Measurements from ENCODE around the gene CNIH1. TPM values are rescaled to one million over a fixed set of nuclear protein-coding genes. Genes with fewer than 3 reads are reported as not detected.
"Not testable (repeated sequence)": the region's sequence is repeated elsewhere in the genome, so short reads cannot be mapped to it uniquely, and the experiment has no call there.

CNIH1 gene
- total RNA-seq, 1 donor from 2014 or later: 43.5 TPM

DNA sequence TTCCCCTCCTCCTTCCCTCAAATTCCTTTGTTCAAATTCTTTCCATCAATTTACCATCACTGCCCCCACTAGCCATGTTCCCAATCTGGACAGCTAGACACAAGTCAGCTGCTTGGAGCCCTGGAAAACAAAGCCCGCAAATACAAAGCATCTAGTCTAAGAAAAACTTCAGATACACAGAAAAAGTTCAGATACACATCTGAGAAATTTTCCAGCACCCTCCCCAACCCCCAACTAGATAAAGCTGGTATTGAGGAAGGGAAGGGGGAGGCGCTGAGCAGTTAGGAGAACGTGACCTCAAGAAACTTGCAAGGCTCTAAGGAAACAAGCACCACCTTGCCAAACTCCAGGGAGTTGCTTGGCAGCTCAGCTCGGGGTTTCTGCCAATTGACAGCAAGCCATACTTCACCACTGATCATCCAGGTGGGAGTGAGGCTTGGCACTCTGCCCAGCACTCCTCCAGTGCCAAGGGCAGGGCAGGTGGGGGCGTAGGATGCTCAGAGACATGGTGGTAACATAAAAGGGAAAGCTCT lies 5.1 kb upstream of the CNIH1 start:
- intact Hi-C loops (cut with micrococcal nuclease): no loop called here
- Mint-ChIP-seq H3K4me3 (no peak overlapping the region), H3K4me1 (peaks cover 15% of the 10 kb centered on the region), H3K27me3 (peaks cover 13% of the 10 kb centered on the region), H3K36me3 (ENCODE audit: low read depth) (no peaks in the 10 kb centered on the region), H3K9me3 (no peaks in the 10 kb centered on the region), H3K27ac (no peak overlapping the region)
- CTCF ChIA-PET: interaction anchor here (0.7 to 1.6 kb wide), 2 partner anchors 10 to 13 kb away, joined by 3 read pairs; no protein-coding TSS in a partner anchor
- POLR2A ChIA-PET: interaction anchor here (0.6 kb wide), 1 partner anchor 594 kb away, joined by 5 read pairs; no protein-coding TSS in a partner anchor
- DNase-seq: no peak
- no peak for ATAC-seq (ENCODE audit: low read depth)
- TF ChIP-seq, protein P1, sequence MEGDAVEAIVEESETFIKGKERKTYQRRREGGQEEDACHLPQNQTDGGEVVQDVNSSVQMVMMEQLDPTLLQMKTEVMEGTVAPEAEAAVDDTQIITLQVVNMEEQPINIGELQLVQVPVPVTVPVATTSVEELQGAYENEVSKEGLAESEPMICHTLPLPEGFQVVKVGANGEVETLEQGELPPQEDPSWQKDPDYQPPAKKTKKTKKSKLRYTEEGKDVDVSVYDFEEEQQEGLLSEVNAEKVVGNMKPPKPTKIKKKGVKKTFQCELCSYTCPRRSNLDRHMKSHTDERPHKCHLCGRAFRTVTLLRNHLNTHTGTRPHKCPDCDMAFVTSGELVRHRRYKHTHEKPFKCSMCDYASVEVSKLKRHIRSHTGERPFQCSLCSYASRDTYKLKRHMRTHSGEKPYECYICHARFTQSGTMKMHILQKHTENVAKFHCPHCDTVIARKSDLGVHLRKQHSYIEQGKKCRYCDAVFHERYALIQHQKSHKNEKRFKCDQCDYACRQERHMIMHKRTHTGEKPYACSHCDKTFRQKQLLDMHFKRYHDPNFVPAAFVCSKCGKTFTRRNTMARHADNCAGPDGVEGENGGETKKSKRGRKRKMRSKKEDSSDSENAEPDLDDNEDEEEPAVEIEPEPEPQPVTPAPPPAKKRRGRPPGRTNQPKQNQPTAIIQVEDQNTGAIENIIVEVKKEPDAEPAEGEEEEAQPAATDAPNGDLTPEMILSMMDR (IDR thresholded peaks at IDR 0.05): no peak

DNA sequence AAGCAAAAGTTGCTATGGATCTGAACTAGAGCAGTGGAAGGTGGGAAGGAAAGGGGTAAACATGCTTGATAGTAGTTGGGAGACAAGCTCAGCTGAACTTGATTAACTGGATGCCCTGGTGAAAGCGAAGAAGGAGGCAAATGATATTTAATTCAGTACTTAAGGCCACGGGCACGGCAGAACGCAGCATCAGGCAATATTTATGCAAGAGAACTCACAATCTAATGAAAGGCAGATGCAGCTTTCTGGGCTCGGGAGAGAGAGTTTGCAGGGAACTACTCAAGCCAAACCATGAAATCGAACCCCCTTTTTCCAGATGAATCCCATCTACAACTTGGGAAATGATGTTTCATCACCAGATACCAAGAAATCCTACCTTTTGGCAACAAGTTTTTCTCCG lies 3.5 kb upstream of the CNIH1 start:
- Mint-ChIP-seq H3K27me3 (peaks cover 13% of the 10 kb centered on the region), H3K4me1 (peaks cover 19% of the 10 kb centered on the region), H3K9me3 (no peaks in the 10 kb centered on the region), H3K4me3 (no peak overlapping the region), H3K36me3 (ENCODE audit: low read depth) (peaks cover 2% of the 10 kb centered on the region), H3K27ac (no peak overlapping the region)
- TF ChIP-seq, protein P1 (IDR thresholded peaks at IDR 0.05): no peak
- ChIA-PET POLR2A (no interaction called here), CTCF (no interaction called here)
- ATAC-seq (ENCODE audit: low read depth) (no peak), DNase-seq (no peak)
- intact Hi-C loops (cut with micrococcal nuclease): loop anchor here (5.0 kb wide), 2 partner anchors 328 to 1673 kb away; partner anchors contain the start of gene PELI2

DNA sequence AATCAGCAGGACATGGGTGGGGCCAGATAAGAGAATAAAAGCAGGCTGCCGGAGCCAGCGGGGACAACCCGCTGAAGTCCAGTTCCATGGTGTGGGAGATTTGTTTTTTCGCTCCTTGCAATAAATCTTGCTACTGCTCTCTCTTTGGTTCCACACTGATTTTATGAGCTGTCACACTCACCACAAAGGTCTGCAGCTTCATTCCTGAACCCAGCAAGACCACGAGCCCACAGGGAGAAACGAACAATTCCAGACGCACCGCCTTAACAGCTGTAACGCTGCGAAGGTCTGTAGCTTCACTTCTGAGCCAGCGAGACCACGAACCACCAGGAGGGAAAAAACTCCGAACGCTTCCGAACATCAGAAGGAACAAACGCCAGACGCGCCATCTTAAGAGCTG lies 2.8 kb upstream of the CNIH1 start:
- DNase-seq (no peak), ATAC-seq (ENCODE audit: low read depth) (no peak)
- Mint-ChIP-seq H3K36me3 (ENCODE audit: low read depth) (peaks cover 2% of the 10 kb centered on the region), H3K9me3 (no peaks in the 10 kb centered on the region), H3K4me3 (no peak overlapping the region), H3K27ac (no peak overlapping the region), H3K27me3 (peaks cover 10% of the 10 kb centered on the region), H3K4me1 (peaks cover 25% of the 10 kb centered on the region)
- ChIA-PET POLR2A (no interaction called here), CTCF (no interaction called here)
- intact Hi-C loops (cut with micrococcal nuclease): loop anchor here (5.0 kb wide), 2 partner anchors 328 to 1673 kb away; partner anchors contain the start of gene PELI2
- TF ChIP-seq, protein P1 (IDR thresholded peaks at IDR 0.05): no peak

DNA sequence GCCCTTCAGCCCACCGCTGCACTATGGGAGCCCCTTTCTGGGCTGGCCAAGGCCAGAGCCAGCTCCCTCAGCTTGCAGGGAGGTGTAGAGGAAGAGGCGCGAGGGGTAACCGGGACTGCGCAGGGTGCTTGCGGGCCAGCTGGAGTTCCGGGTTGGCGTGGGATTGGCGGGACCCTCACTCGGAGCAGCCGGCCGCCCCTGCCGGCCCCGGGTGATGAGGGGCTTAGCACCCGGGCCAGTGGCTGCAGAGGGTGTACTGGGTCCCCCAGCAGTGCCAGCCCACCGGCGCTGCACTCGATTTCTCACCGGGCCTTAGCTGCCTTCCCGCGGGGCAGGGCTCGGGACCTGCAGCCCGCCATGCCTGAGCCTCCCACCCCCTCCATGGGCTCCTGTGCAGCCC lies 1.8 kb upstream of the CNIH1 start:
- intact Hi-C loops (cut with micrococcal nuclease): loop anchor here (5.0 kb wide), 2 partner anchors 329 to 1674 kb away; partner anchors contain the start of gene PELI2

DNA sequence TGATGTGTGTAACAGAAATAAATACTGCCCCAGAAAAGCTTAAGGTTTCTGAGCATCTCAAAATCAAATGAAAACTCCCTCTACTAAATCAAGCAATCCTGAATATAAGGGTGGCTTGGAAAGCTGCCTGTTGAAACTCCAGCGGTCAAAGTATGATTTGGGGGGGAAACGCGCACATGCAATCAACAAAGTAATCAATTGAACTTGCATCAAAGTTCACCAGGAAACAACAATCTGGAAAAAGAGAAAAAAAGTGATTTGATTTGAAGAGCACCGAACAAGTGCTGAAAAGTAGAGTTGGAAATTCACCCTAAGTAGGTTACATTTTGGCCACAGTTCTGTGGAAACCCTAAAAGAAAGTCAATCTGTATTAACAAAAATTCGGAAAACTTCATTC lies 700 bp downstream of the CNIH1 start:
- Mint-ChIP-seq H3K4me1 (peaks cover 56% of the 10 kb centered on the region), H3K9me3 (no peaks in the 10 kb centered on the region), H3K4me3 (peak overlapping the region; percentile 85), H3K27me3 (no peaks in the 10 kb centered on the region), H3K27ac (peak overlapping the region; percentile 75), H3K36me3 (ENCODE audit: low read depth) (peaks cover 7% of the 10 kb centered on the region)
- ChIA-PET POLR2A (no interaction called here), CTCF (interaction anchor here (0.6 kb wide), 1 partner anchor 124 kb away, joined by 3 read pairs; no protein-coding TSS in a partner anchor)
- intact Hi-C loops (cut with micrococcal nuclease): loop anchor here (5.0 kb wide), 2 partner anchors 332 to 1677 kb away; partner anchors contain the start of gene PELI2
- ATAC-seq (ENCODE audit: low read depth) (no peak), DNase-seq (no peak)
- TF ChIP-seq, protein P1 (IDR thresholded peaks at IDR 0.05): no peak

More for the DNA sequence above, 1.8 kb upstream of the CNIH1 start:
- DNase-seq; H3K27me3 Mint-ChIP-seq; H3K27ac Mint-ChIP-seq; POLR2A ChIA-PET; H3K36me3 Mint-ChIP-seq (ENCODE audit: low read depth); H3K9me3 Mint-ChIP-seq; CTCF ChIA-PET; H3K4me3 Mint-ChIP-seq; ATAC-seq (ENCODE audit: low read depth): not testable (repeated sequence)
- peaks cover 34% of the 10 kb centered on the region for H3K4me1 Mint-ChIP-seq
